NCI-H128 (cell line): Measurements from ENCODE around the gene ZNF175.

Experiments used
- DNase-seq: peaks from one replicate; lab custom pipeline; 2025; ENCODE audit not compliant: unreplicated experiment; lab: John Stamatoyannopoulos, UW

Gene ZNF175

DNA sequence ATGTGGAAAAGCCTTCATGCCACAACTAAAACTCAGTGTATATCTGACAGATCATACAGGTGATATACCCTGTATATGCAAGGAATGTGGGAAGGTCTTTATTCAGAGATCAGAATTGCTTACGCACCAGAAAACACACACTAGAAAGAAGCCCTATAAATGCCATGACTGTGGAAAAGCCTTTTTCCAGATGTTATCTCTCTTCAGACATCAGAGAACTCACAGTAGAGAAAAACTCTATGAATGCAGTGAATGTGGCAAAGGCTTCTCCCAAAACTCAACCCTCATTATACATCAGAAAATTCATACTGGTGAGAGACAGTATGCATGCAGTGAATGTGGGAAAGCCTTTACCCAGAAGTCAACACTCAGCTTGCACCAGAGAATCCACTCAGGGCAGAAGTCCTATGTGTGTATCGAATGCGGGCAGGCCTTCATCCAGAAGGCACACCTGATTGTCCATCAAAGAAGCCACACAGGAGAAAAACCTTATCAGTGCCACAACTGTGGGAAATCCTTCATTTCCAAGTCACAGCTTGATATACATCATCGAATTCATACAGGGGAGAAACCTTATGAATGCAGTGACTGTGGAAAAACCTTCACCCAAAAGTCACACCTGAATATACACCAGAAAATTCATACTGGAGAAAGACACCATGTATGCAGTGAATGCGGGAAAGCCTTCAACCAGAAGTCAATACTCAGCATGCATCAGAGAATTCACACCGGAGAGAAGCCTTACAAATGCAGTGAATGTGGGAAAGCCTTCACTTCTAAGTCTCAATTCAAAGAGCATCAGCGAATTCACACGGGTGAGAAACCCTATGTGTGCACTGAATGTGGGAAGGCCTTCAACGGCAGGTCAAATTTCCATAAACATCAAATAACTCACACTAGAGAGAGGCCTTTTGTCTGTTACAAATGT lies 16.4 kb downstream of the ZNF175 start:
- no peak for DNase-seq

DNA sequence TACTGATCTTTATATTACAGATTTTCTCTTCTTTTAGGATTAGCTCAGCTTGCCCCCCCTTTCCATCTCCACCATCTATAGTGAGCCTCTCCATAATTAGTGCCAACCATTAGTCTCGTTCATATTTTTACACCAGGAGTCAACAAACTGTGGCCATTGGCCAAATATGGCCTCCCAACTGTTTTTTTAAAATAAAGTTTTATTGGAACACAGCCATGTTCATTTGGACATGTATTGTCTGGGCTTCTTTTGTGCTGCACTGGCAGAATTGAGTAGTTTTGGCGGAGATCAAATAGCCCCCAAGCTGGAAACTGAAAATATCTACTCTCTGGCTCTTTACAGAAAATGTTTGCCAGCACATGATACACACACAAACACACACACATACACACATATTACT lies 18.4 kb downstream of the ZNF175 start:
- DNase-seq = no peak

DNA sequence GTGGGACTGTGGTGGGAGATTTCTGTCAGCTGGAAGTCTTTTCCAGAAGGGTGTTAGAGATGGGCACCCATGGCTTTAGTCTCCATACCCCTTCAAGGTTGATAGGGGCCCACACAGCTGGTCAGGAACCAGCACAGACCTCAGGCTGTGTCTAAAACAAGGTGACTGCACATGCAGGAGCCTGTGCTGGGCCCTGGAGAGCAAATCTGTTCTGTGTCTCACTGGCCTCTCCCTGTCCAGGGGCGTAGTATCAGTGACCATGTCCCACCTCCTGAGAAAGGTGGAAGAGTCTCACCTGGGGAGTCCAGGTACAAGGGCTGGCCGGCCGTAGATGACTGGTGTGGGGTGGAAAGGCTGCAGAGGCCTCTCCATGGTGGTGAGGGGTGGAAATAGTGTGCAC lies 19.4 kb downstream of the ZNF175 start:
- no peak for DNase-seq

DNA sequence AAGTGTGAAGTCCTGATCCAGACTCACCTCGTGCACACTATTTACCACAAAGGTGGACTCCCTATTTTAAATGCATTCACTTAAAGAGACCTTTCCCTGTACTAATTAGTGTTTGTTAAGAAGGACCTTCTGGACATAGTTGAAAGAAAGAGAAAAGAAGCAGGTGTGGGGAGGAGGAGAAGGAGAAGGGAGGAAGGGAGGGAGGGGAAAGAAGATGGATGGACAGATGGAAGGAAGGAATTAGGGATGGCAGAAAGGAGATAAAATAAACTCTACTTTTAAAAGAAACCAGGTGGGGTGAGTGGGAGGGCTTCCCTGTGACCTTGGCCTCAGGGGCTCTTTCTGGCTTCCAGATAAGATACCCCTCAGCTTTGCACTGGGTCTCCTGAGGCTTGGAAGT lies 21.4 kb downstream of the ZNF175 start:
- DNase-seq = no peak

DNA sequence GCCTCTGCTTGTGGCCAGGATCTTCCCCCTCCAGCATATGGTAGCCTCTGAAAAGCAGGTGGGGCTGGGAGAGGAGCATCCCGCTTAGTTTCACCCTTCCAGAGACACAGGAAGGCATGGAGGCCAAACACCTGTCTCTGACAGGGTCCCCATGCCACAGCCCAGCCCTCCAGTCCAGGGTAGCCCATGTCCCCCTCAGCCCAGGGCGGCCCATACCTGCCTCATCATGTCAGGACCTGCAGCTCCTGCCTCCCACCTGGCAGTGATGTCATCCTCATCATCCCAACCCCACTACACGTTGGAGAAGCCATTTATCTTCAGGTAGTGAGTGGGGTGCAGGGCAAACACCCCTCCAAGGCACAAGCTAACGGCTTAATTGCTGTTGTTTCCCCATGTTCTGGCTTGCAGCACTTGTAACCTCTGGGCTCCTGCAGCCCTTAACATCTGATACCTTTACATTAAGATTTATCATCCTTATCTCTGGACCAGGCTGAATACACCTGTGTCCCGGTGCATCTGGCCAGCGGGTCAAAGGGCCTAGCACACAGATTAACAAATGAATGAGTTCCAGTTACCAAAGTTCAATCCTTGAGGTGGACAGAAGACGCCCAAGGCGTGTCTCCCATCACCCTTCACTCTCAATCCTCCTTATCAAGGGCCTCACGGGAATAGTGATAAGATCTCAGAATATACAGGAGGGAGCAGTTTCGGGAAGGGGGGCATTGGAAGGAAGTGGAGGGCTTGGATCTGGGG lies 22.2 kb downstream of the ZNF175 start:
- no peak for DNase-seq

DNA sequence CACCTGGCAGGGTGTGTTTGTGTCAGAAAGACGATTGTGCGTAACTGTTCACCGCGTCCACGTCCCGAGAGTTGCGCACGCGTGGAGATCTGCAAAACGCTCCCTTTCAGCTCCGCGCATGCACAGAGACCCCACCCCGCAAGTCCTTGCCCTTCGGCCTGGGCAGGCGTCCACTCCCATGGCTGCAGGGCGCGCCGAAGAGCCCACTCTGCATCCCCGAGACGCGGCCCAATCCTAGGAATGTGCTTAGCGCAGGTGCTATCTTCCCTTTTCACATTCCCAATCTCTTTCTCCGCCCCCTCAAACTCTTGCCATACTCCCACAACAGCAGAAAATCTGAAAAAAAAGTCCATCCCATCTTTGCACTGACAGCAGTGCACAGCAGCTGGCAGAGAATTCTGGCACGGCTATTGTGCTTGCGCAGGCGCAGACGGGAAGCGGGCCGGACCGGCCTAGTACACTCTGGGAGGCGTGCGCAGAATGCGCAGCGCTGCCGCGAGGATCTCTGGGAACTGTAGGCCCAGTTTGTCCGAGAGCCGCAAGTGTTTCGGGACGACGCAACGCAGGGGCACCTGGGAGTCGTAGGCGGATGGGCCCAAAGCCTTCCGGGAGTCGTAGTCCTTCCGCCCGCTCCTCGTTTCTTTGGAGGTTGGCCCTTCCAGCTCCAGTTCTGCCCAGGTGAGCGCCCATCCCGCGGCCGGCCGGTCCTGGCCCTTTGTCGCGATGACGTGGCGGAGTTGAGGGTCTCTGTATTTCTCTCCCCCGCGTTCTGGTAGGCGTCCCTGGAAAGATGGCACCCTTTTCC lies 23.1 kb downstream of the ZNF175 start:
- peak; percentile 95 for DNase-seq

DNA sequence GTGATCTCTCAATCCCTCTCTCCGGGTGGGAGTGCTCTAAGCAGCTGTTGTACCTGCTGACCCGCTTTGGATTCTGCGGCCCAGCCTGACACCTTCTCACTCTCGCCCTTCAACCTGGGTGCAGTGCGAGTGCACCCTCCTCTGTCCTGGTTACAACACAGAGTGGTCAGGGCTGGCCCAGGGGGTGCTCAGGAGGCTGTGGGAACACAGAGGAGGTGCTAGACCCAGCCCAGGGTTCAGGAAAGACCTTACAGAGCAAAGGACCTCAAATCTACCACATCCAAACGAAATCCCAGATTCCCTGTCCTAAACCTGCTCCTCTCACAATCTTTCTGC lies 23.7 kb downstream of the ZNF175 start:
- no peak for DNase-seq

DNA sequence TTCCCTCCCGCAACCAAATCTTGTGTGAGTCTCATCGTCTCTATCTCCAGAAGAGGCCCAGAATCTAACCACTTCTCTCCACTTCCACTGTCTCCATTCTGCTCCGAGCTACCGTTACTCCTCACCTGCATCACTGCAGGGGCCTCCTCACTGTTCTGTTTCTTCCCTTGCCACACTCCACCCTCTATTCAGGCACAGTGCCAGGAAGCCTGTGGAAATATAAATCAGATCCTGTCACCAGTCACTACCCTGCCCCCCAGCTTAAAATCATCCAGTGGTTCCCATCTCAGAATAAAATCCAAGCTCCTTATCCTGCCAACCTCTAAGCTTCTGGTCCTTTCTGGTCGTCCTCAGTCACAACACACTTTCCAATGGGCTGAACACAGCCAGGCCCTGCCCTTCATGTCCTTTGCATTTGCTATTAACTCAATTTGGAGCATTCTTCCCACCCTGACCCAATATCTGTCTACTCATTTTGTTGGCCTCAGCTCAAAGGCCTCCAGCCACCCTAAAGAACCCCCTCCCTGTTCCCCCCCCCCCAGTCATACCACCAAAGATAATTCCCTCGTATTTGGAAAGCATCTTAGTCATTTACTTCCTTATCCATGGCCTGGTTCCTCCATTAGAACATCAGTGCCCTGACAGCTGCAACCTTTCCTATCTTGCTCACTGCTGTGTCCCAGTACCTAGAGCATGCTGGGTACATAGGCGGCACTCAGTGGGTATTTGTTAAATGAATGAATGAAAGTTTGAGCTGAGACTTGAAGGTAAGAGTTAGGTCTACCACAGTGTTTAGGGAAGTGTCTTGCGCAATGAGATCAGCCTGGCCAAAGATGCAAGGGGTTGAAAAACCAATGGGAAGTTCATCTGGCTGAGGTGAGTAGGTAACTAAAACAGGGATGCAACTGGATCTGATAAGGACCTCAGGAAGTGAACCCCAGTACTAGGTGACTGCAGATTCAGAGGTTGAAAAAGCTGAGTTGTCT lies 24.4 kb downstream of the ZNF175 start:
- no peak for DNase-seq

DNA sequence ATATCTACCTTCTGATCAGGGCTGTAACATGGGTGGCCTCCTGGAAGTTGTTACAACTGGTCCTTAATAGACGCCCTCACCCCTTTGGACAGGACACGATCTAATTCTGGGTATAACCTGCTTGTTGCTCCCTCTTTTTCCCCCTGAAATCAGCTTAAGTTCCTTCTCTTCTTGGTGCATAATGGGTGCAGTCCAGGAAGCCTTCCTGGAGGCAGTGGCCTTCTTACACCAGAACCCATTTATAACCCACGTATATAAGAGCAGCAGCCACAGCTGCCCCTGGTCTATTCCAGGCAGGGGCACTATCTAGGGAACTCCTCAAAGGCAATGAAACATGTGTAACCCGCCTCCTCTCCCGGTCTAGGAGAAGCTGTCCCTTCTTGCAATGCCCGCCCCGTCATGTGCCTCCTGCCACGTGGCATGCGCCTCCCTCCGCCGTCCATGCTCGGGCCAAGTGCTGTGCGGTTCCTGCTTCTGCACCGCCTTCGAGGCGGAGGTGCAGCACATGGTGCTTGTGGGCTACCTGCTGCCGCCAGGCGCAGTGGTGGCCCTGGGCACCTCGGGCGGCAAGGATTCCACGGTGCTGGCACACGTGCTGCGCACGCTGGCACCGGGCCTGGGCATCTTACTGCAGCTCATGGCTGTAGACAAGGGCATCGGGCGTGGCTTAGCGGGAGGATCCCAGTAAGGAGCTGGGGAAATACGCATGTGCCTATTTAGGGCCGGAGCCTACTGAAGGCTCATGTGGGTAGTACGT lies 27.3 kb downstream of the ZNF175 start:
- DNase-seq = no peak

DNA sequence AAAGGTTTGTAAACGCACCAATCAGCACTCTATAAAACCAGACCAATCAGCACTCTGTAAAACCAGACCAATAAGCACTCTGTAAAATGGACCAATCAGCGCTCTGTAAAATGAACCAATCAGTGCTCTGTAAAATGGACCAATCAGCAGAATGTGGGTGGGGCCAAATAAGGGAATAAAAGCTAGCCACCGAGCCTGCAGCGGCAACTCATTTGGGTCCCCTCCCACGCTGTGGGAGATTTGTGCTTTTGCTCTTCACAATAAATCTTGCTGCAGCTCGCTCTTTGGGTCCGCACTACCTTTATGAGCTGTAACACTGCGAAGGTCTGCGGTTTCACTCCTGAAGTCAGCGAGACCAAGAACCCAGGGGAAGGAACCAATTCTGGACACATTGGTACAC lies 28.0 kb downstream of the ZNF175 start:
- no peak for DNase-seq

DNA sequence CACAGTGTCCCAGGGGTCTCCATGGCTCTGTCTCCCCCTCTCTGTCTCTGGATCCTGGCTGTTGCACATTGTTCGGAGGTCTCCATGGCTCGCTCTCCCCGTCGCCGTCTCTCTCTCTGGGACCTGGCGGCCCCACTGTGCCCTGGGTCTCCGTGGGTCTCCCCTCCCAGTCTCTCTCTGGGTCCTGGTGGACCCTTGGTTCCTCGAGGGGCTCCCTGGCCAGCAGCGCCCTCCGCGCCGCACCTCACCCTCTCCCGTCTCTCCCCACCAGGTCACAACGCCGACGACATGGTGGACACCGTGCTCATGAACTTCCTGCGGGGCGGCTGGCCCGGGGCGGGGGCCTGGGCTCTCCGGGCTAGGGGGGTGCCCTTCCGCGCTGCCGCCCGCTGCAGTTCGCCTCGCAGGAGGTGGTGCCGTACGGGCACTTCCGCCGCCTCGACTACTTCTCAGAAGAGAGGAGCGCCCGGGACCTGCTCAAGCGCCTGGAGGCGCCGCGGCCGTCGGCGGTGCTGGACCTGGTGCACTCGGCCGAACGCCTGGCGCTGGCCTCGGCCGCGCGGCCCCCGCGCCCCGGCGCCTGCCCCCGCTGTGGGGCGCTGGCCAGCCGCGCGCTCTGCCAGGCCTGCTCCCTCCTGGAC lies 30.0 kb downstream of the ZNF175 start:
- no peak for DNase-seq

DNA sequence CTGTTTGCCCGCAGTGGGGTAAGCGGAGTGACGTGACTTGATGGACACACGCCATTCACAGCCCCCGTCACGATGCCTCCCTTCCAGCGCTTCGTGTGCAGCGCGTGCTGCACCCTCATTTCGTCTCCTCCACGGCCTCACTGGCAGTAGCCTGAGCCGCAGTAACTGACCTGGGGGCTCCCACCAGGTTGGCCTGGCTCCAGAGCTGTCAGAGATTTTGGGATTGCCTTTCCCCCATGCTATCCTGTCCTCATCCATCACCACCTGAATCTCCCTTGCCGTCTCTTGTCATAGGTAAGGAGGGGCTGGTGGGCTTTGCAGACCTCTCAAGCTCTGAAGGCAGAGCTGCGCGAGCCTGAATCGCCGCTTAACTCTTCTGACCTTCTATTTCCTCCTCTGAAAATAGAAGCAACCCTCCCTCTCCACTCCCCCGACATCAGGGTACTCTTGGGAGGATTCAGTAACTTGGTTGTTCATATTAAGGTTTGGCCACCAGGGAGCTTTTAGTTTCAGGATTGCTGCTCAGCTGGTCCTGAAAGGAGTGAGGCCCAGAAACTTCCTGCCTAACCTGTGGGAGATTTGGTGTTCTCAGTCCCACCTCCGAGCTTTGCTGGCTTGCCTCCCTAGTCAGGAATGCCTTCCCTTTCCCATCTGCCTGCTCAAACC lies 31.2 kb downstream of the ZNF175 start:
- DNase-seq = no peak

DNA sequence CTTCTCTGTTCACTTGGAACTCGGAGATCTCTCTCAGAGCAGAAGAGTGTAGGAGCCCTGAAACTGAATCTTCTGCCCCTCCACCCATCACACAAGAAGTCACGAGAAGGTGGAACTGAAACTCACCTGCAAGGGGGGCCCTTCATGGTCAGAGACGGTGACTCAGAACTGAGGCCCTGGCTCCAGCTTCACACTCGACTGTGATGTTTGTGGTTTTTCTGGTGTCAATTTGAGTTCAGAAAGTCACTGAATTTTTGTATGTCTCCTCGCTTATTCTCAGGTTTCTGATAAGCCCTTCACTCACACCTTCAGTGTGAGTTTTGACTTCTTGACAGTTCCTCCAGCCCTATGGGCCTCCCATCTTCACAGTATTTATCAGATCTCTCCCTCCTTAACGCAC lies 36.0 kb downstream of the ZNF175 start:
- no peak for DNase-seq

DNA sequence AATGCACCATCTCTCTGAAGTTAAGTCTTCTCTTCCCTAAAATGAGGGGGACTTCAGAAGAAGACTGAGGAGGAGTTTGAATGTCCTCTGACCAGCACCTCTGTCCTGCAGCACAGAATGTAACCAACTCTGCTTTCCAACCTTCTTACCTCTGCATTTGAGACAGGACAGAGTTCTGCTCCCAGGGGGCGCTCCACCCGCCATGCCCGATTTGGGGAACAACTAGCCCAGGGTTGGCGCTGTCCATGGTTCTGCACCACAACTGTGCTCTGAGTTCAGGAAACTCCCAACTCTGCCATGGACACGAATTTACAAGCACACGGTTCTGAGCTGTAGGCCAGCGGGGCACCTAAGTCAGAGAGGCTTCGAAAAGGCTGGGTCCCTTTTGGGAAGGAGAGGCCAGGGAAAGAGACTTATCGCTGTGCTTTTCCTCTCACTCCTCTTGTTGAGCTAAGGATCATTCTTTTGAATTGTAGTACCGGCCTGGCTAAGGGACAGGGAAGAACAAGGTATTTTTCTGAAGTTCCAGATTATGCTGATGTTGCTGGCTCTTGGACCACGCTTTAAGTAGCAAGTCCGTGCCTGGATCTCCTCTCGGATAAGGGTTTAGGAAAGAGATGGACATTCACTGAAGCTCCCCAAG lies 37.0 kb downstream of the ZNF175 start:
- DNase-seq = no peak

DNA sequence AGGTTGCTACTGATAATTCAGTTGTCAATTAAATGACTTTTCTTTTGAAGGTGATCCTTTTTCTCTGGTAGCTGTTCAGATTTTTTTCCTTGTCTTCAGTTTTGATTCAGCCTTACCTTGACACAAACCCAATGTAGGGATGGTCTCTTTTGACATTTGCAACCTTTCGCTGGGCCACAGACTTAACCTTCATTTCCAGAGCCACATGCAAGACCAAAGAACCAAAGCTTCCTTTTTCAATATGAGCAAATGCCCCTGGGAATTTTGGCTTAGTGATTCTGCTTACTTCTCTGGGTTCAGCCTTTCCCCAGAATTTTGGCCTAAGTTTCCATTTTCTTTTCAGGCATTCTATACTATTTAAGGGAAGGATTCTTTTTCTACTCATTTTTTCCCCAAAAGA lies 39.5 kb downstream of the ZNF175 start:
- DNase-seq = no peak

DNA sequence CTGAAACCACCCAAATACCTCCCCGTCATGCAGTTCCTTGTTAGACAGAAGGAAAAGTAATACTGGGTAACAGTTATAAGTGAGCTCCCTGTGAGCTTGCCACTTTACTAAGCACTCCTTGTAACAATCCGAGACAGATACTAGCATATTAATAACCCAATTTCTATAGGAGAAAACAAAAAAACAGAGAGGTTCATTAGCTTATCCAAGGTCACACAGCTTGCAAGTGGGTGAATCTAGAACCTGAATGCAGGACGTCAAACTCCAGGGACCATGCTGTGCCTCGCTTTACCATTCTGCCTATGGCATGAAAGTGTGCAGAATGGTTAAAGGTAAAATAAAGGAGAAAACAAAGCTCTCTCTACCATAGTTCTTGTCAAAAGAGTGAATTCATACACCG lies 43.7 kb downstream of the ZNF175 start:
- no peak for DNase-seq

DNA sequence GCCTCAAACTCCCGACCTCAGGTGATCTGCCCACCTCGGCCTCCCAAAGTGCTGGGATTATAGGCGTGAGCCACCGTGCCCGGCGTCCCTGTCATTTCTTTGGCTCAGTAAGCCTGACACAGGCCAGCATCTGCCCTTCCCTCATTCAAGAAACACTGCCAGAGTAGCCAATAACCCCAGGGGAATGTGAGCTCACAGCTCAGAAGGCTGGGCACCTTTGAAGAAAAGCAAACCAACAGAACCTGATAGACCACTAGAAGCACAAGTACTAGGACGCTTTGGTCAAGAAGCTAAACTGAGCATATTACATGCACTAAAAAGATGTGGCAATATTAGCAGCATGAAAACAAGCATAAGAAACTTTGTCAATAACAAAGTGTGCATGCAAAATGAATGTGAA lies 44.9 kb downstream of the ZNF175 start:
- no peak for DNase-seq

DNA sequence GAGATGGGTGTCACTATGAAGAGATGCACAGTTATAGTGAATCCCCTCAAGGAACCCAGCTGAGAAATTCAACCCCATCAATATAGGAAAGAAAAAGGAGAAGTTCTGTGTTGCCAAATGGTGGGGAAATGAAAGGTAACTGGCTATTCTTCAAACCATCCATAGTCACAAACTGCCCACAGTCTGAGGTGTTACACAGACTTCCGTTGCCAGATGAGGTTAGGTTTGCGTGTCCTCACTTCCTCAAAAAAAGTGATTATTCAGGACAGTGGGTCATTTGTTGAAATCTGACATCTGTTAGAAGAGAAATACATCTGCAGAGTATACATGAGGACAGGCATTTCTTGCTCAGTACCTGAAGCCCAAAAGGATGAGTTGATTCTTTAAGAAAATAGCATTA lies 50.1 kb downstream of the ZNF175 start:
- no peak for DNase-seq
